Measurements from ENCODE around the gene ABCC11.

- TF ChIP-seq CTCF (IDR thresholded peaks at IDR 0.05; ENCODE audit: insufficient read depth, low read length, poor library complexity, severe bottlenecking) (no peak), EZH2phosphoT487 (conservative IDR thresholded peaks at IDR 0.05; ENCODE audit: low read length) (no peak)
Measured at GRCh38 chr16:48136547-48137360, 110.6 kb downstream of the ABCC11 start.

All from SU-DHL-6 (cell line).